Activated naive CD4-positive, alpha-beta T cell (primary cell): ENCODE data around the gene TBX6.

Experiments used
- DNase-seq, 4 experiments: peaks; one replicate each; lab custom pipeline; 2025; lab: John Stamatoyannopoulos, UW

Gene TBX6

DNA sequence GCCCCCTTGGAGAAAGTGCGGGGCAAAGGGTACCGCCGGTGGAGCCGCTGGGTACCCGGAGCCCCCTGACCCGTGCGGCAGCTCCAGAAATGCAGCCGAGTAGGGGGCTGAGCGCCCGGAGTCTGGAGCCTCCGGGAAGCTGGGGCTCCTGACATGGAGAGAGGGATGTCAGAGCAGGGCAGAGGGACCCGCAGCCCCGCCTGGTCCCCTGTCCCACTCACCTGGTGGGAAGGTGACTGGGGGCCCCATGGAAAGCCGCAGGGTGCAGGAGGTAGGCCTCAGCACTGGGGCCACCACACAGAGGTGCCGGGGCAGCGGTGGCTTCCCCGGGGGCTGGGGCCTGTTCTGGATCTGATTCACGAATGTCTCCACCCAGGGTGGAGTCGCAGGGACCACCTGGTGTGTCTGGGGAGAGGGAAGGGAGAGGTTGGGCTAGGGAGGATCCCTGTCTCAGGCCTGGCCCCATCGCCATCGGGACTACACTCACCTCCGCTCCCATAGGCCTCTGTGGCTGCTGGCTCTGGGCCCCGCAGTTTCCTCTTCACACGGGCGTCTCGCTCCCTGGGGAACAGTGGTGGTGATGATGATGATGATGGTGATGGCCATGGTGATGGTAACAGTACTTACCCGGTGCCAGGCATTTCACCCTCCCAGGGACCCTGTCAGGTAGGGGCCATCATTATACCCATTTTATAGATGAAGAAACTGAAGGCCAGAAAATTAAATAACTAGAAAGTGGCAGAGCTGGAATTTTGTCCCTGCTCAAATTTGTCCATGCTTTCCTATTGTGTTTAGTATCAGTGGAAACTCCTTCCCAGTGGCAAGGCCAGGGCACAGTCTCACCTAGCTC is 5.2 kb downstream of the TBX6 start:
- DNase-seq, result no peak

- no peak for DNase-seq
Observed at GRCh38 chr16:30085820-30086219, 5.9 kb downstream of the TBX6 start.

DNA sequence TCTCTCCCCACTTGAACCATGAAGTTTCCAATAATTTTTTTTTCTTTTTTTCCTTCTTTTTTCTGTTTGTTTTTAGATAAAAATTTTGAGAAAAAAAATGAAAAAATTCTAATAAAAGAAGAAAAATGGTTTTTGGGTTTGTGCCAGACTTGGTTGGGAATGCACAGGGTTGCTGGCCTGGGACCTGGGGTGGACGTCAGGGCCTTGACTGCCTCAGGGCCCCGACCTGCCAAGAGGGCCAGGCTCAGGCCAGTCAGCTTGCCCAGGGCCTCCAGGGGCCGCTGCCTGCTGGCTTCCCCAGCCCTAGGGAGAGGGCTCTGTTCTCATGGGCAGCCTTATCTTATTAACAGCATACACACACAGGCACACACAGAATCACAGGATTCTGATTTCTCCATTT is 6.5 kb downstream of the TBX6 start:
- DNase-seq, result no peak

- DNase-seq, result no peak
Observed at GRCh38 chr16:30084816-30085159, 6.9 kb downstream of the TBX6 start.

DNA sequence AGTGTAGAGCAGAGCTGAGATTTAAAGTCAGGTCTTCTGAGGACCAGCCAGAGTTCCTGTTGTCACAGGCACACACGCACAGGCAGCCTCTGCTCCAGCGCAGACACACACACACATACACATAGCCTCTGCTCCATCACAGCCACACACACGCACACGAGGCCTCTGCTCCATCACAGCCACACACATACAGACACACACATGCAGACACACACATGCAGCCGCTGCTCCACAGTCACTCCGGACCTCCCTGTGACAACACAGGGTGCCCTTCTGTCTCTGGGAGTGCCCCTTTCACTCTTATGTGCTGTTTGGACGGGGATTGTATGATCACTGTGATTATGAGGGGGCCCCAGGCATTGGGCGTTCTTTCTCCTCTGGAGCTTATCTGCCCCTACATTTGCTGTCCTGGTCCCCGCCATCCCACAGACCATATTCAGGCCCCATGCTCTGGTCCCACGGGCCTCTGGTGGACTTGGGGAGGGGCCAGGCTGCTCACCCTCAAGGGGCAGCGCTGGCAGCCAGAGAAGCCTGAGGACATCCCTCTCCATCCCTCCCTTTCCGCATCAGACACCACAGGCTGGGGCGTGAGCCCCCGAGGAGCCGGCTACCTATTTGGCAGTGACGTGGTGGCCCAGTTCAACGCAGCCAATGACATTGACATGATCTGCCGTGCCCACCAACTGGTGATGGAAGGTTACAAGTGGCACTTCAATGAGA is 7.5 kb downstream of the TBX6 start:
- no peak for DNase-seq

DNA sequence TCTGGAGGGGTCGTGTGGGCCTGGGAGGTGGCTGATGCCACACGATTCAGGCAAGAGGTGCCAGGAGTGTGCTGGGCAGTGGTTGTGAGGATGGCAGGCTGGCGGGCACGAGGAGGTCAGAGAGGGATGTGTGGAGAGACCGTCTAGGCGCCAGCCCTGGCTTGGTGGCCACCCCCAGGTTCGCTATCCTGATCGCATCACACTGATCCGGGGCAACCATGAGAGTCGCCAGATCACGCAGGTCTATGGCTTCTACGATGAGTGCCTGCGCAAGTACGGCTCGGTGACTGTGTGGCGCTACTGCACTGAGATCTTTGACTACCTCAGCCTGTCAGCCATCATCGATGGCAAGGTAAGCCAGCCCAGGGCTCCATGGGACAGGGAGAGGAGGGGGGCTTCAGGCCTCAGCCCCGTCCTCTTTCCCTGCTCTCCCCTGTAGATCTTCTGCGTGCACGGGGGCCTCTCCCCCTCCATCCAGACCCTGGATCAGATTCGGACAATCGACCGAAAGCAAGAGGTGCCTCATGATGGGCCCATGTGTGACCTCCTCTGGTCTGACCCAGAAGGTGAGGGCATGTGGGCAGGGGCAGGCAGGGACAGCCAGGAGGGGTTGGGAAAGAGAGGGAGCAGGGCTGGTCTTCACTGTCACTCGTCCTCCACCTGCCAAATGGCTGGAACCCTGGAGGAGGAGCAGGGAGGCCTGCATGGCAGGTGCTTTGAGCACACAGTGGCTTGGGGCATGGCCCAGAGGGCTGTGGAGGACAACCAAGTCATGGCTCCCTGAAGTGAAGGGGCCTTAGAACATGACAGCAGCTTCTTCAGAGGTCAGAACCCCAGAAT is 8.3 kb downstream of the TBX6 start:
- no peak for DNase-seq

DNA sequence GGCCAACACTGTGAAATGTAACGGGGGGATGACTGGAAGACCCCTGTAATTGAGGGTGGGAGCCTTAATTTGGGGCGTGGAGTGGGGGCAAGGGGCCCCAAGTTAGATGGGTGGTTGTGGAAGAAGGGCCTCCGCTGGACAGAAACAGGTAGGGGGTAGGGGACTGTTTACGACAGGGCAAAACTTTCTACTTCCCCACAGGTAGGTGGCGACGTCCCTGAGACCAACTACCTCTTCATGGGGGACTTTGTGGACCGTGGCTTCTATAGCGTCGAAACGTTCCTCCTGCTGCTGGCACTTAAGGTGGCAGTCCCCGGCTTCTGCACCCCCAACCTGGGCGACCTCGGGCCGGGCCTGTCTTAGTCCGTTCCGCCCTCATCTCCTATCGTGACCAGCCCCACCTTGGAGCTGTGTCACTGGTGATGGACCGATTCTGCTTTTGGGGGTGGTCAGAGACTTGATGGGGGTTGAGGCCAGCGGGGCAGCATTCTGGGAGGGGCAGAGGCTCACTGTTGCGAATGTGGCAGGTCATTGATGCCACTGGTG is 9.1 kb downstream of the TBX6 start:
- no peak for DNase-seq

GRCh38 chr16:30079480-30079879 is 12.2 kb downstream of the TBX6 start:
- DNase-seq, result no peak

DNA sequence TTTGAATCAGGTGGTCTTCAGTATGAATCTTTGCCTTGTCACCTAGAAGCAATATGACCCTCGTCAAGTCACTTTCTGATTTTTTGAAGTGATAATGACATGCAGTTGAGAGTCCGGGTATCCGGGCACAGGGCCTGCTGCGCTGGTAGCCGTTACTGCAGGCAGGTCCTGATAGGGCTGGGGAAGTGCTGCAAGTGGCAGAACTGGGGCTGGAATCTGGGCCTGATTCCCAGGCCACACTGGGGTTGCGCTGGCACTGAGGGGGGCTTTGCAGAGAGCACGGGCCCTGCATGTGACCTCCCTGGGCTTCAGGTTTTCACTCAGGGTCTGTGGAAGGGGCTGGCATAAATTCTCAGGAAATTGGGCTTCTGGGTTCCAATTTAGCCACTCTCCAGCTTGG is 13.0 kb downstream of the TBX6 start:
- DNase-seq, result no peak

DNA sequence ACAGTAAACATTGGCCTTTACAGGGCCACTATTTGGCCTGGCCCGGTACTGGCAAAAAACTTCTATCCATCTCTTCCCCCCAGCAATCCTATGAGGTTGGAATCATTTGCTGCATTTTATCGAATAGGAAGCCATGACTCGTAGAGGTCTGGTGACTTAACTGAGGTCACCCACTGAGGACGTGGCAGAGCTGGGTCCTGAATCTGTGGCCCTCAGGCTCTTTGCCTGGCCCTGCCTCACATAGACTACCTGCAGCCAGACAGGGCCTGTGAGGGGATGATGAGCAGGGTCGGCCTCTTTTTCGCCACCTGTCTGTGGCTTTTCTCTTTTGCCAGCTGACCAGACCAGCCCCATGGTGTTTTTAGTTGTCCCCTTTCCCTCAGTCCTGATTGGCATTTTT is 14.1 kb downstream of the TBX6 start:
- DNase-seq, result no peak

GRCh38 chr16:30076276-30076791 is 15.4 kb downstream of the TBX6 start:
- no peak for DNase-seq

DNA sequence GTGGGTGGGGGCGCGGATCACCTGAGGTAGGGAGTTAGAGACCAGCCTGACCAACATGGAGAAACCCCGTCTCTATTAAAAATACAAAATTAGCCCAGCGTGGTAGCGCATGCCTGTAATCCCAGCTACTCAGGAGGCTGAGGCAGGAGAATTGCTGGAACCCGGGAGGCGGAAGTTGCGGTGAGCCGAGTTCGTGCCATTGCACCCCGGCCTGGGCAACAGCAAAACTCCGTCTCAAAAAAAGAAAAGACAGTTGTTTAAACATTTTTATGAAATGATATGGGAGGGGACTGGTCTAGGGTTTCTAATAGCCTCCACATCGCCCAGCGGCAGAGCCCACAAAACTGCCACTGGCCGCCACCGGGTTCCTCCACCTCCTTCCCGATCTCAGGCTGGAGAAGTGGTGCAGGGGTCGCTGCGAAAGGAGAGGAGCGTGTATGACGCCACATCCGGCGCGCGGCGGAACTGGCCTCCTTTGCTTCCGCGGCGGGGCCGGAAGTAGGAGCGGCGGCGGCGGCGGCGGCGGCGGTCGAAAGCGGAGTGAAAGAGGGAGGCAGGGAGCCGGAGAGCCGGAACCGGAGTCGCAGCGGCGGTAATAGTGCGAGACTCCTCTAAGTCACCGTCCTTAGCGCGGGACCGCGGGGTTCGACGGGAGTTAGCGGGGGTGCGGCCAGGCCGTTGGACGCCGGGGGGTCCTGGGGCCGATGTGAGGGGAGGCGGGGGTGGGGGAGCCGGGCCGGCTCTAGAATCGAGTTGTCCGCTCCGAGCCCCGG is 16.0 kb downstream of the TBX6 start, which contains the start of gene PPP4C:
Gene PPP4C (plus strand): TSS at position 492 of the 773 bp plus-strand sequence. CDS start 384 bp downstream, outside the sequence.
- DNase-seq, result peak; percentile 60 to 86 (median 76)

- no peak for DNase-seq
Observed at GRCh38 chr16:30070490-30070889, 21.2 kb downstream of the TBX6 start.

- no peak for DNase-seq
Observed at GRCh38 chr16:30069611-30070462, 21.9 kb downstream of the TBX6 start.

- peak in 3 of 4 experiments; percentile 23 to 46 (median 29) for DNase-seq
Observed at GRCh38 chr16:30068750-30069610, 22.7 kb downstream of the TBX6 start.

DNA sequence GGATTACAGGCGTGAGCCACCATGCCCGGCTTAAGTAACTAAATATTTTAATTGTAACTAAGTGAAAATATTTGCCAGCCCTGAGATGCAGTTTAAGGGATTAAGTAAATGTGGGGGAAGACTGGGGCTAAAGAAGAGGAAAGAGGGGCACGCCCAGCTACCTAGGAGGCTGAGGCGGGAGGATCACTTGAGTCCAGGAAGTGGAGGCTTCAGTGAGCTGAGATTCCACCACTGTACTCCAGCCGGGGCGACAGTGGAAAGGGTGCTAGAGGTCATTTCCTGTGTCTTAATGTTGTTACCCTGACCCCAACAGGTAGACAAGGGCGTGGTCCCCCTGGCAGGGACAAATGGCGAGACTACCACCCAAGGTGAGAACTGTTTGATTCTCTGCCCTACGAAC is 23.4 kb downstream of the TBX6 start:
- DNase-seq, result no peak

- DNase-seq, result no peak
Observed at GRCh38 chr16:30067584-30067916, 24.2 kb downstream of the TBX6 start.

GRCh38 chr16:30066761-30067583 is 24.8 kb downstream of the TBX6 start:
- DNase-seq, result no peak
